Measurements from ENCODE around the gene EPS8L3.

DNA sequence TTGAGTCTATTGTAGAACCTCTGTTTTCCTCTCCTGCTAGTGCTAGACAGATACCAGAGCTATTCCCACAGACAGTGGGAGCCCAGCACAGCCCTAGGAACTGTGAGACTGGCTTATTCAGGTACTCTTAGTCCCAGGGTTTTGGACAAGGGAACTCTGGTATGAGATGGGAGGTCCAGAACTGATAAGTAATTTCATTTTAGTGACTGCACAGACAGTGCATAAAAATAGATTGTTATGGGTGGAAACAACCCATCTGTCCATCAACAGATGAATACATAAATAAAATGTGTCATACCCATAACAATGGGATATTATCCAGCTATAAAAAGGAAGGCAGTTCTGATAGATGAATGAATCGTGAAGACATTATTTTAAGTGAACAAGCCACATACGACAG is 9.0 kb downstream of the EPS8L3 start:
- TF ChIP-seq, protein P1, sequence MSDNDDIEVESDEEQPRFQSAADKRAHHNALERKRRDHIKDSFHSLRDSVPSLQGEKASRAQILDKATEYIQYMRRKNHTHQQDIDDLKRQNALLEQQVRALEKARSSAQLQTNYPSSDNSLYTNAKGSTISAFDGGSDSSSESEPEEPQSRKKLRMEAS (IDR thresholded peaks at IDR 0.05; ENCODE audit: low read depth, low read length): no peak
- TF ChIP-seq, protein P2, sequence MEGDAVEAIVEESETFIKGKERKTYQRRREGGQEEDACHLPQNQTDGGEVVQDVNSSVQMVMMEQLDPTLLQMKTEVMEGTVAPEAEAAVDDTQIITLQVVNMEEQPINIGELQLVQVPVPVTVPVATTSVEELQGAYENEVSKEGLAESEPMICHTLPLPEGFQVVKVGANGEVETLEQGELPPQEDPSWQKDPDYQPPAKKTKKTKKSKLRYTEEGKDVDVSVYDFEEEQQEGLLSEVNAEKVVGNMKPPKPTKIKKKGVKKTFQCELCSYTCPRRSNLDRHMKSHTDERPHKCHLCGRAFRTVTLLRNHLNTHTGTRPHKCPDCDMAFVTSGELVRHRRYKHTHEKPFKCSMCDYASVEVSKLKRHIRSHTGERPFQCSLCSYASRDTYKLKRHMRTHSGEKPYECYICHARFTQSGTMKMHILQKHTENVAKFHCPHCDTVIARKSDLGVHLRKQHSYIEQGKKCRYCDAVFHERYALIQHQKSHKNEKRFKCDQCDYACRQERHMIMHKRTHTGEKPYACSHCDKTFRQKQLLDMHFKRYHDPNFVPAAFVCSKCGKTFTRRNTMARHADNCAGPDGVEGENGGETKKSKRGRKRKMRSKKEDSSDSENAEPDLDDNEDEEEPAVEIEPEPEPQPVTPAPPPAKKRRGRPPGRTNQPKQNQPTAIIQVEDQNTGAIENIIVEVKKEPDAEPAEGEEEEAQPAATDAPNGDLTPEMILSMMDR (IDR thresholded peaks at IDR 0.05; ENCODE audit: low read depth, low read length): no peak
